Bronchial epithelial cell (primary cell): ENCODE measurements around the gene RRAS. TPM values are rescaled to one million over a fixed set of nuclear protein-coding genes. Genes with fewer than 3 reads are reported as not detected.

Source experiments
- DNase-seq: peaks from one replicate; pipeline ENCODE4 v3.0.0-alpha.2; 2010; ENCODE audit warnings: low read depth
- FAIRE-seq: peaks from 2 replicates; lab custom pipeline; 2011; peaks lifted over from hg19 to GRCh38; lab: Jason Lieb, UNC
- H3K27me3 ChIP-seq: 2 replicates; pipeline ENCODE4 v1.5.1; 2011; ENCODE audit warnings: low read length; ENCODE audit not compliant: control insufficient read depth, insufficient read depth
- H3K36me3 ChIP-seq: 2 replicates; pipeline ENCODE4 v1.5.1; 2011; ENCODE audit warnings: low read length; ENCODE audit not compliant: control insufficient read depth, insufficient read depth
- H3K4me3 ChIP-seq: 2 replicates; pipeline ENCODE4 v1.5.1; 2011; ENCODE audit warnings: mild to moderate bottlenecking, low read depth, low read length, control low read depth
- total RNA-seq: library from RNA; depleted of rRNA; stranded (reverse); fragments of >200 nt; gene quantifications from 2 replicates; pipeline ENCODE4 v1.2.1, GENCODE V29; 2014
- TF ChIP-seq, protein P1 (sequence below): IDR thresholded peaks from 2 replicates; pipeline ENCODE4 v1.5.1; 2011; ENCODE audit warnings: mild to moderate bottlenecking, moderate library complexity, low read length, control low read depth, inconsistent platforms; ENCODE audit not compliant: insufficient read depth, severe bottlenecking

RRAS gene
- total RNA-seq, 1 donor from 2014 or later: 24.2 TPM

- Histone ChIP-seq H3K36me3 (peaks cover 2% of the 10 kb centered on the region), H3K4me3 (no peak overlapping the region), H3K27me3 (no peaks in the 10 kb centered on the region)
- DNase-seq (no peak), FAIRE-seq (no peak)
- TF ChIP-seq, protein P1, sequence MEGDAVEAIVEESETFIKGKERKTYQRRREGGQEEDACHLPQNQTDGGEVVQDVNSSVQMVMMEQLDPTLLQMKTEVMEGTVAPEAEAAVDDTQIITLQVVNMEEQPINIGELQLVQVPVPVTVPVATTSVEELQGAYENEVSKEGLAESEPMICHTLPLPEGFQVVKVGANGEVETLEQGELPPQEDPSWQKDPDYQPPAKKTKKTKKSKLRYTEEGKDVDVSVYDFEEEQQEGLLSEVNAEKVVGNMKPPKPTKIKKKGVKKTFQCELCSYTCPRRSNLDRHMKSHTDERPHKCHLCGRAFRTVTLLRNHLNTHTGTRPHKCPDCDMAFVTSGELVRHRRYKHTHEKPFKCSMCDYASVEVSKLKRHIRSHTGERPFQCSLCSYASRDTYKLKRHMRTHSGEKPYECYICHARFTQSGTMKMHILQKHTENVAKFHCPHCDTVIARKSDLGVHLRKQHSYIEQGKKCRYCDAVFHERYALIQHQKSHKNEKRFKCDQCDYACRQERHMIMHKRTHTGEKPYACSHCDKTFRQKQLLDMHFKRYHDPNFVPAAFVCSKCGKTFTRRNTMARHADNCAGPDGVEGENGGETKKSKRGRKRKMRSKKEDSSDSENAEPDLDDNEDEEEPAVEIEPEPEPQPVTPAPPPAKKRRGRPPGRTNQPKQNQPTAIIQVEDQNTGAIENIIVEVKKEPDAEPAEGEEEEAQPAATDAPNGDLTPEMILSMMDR: no peak
Measured at GRCh38 chr19:49587227-49587626, 52.7 kb downstream of the RRAS start.

Other genes starting within 250 kb of the RRAS start
- not detected in 2 replicates for gene PTH2, start 216.7 kb downstream of the RRAS start, total RNA-seq
- gene GFY, start 214.8 kb downstream of the RRAS start, total RNA-seq: not detected in 2 replicates
- not detected in 2 replicates for gene SLC17A7, start 198.6 kb downstream of the RRAS start, total RNA-seq
- gene PIH1D1, start 188.3 kb downstream of the RRAS start, total RNA-seq: 72.8 and 115 TPM in 2 replicates
- gene ALDH16A1, start 186.9 kb downstream of the RRAS start, total RNA-seq: 17.5 and 29.2 TPM in 2 replicates
- gene FLT3LG, start 165.9 kb downstream of the RRAS start, total RNA-seq: not detected in 2 replicates
- gene RPL13A, start 152.5 kb downstream of the RRAS start, total RNA-seq: 3,501 and 4,161 TPM in 2 replicates
- 4,057 and 8,908 TPM in 2 replicates for gene RPS11, start 143.7 kb downstream of the RRAS start, total RNA-seq
- 13.2 and 15.7 TPM in 2 replicates for gene FCGRT, start 127.5 kb downstream of the RRAS start, total RNA-seq
- 0.77 and 3.9 TPM in 2 replicates for gene RCN3, start 112.1 kb downstream of the RRAS start, total RNA-seq
- 71.1 and 78.0 TPM in 2 replicates for gene NOSIP, start 59.6 kb downstream of the RRAS start, total RNA-seq
- gene PRRG2, start 58.8 kb downstream of the RRAS start, total RNA-seq: 4.5 and 6.3 TPM in 2 replicates
- gene PRR12, start 49.0 kb downstream of the RRAS start, total RNA-seq: 0.79 and 1.9 TPM in 2 replicates
- 5.5 and 9.6 TPM in 2 replicates for gene SCAF1, start 2.1 kb upstream of the RRAS start, total RNA-seq
- gene IRF3, start 25.7 kb upstream of the RRAS start, total RNA-seq: 97.9 and 128 TPM in 2 replicates
- 2.4 and 2.9 TPM in 2 replicates for gene BCL2L12, start 25.8 kb upstream of the RRAS start, total RNA-seq
- gene PRMT1, start 37.1 kb upstream of the RRAS start, total RNA-seq: 295 and 543 TPM in 2 replicates
- gene ADM5, start 49.5 kb upstream of the RRAS start, total RNA-seq: 0.13 and 0.53 TPM in 2 replicates
- 1.2 and 2.4 TPM in 2 replicates for gene CPT1C, start 51.0 kb upstream of the RRAS start, total RNA-seq
- gene TSKS, start 123.2 kb upstream of the RRAS start, total RNA-seq: not detected in 2 replicates
- gene AP2A1, start 126.9 kb upstream of the RRAS start, total RNA-seq: 25.5 and 33.5 TPM in 2 replicates
- 12.1 and 13.2 TPM in 2 replicates for gene FUZ, start 173.1 kb upstream of the RRAS start, total RNA-seq
- gene MED25, start 178.1 kb upstream of the RRAS start, total RNA-seq: 8.2 and 10.2 TPM in 2 replicates
- 20.5 and 23.6 TPM in 2 replicates for gene PTOV1, start 211.0 kb upstream of the RRAS start, total RNA-seq
- gene PNKP, start 227.4 kb upstream of the RRAS start, total RNA-seq: 26.8 and 37.9 TPM in 2 replicates
- gene AKT1S1, start 237.2 kb upstream of the RRAS start, total RNA-seq: 3.7 and 7.4 TPM in 2 replicates
- 2.1 and 3.1 TPM in 2 replicates for gene TBC1D17, start 237.6 kb upstream of the RRAS start, total RNA-seq